RWPE1 (cell line): ENCODE measurements around the gene DFFB.

Source experiments
- CTCF ChIA-PET: fragments of 350-600 bp; sonication (Branson Sonifier 250); formaldehyde crosslinking; extraction: SDS; loops from one replicate; lab custom pipeline; 2021; lab: Yijun Ruan, JAX
- POLR2A ChIA-PET: fragments of 400-600 bp; formaldehyde crosslinking; extraction: SDS; loops from one replicate; lab custom pipeline; 2020; ENCODE audit warnings: antibody characterized with exemption; ENCODE audit not compliant: low non-redundant PET; lab: Yijun Ruan, JAX
- DNase-seq: peaks from one replicate; pipeline ENCODE4 v3.0.0; 2012; ENCODE audit warnings: low spot score
- H3K27ac ChIP-seq: fragments of 450-650 bp; 2 replicates; pipeline ENCODE4 v1.5.1; 2017
- TF ChIP-seq, protein P1 (sequence below): fragments of 450-650 bp; conservative IDR thresholded peaks from 2 replicates; pipeline ENCODE4 v1.5.1; 2017; ENCODE audit warnings: low read depth, mild to moderate bottlenecking

Gene DFFB

DNA sequence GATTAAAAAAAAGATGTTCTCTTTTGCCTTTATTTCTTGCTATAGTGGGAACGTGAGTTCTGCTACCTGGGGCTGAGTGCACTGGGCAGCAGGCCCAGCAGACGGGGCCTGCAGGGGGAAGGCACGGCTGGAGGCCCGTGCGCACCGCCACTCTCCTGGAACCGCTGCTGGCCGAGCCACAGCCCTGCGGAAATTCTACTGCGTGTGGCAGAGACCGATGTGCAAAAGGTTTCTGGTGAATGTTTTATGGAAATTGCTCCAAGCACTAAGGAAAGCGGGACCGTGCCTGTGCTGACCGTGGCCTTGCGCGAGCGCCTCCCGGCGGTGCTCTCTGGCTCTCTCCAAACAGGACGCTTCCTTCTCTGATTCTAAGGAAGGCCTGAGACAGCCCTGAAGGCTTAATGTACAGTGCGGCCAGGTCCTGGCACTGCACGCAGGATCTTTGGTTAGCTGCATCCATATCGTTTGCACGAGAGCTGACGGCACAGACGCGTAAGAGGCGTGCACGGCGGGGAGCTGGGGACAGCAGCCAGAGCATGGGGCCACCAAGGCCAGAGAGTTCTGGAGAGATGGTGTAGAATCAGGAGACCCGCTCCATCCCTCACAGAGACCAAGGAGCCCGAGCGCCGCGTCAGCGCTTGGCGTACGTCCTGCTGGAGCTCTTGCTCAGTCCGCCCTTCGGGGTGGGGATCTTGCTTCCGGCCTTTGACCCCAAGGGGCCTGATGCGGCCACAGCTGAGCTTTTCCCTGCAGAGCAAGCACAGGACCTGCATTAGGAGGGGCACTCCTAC is 42.3 kb upstream of the DFFB start:
- CTCF ChIA-PET, result no interaction called here
- DNase-seq, result no peak
- POLR2A ChIA-PET, result no interaction called here
- TF ChIP-seq, protein P1, sequence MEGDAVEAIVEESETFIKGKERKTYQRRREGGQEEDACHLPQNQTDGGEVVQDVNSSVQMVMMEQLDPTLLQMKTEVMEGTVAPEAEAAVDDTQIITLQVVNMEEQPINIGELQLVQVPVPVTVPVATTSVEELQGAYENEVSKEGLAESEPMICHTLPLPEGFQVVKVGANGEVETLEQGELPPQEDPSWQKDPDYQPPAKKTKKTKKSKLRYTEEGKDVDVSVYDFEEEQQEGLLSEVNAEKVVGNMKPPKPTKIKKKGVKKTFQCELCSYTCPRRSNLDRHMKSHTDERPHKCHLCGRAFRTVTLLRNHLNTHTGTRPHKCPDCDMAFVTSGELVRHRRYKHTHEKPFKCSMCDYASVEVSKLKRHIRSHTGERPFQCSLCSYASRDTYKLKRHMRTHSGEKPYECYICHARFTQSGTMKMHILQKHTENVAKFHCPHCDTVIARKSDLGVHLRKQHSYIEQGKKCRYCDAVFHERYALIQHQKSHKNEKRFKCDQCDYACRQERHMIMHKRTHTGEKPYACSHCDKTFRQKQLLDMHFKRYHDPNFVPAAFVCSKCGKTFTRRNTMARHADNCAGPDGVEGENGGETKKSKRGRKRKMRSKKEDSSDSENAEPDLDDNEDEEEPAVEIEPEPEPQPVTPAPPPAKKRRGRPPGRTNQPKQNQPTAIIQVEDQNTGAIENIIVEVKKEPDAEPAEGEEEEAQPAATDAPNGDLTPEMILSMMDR, result no peak
- no peak overlapping the region for H3K27ac ChIP-seq

- ChIA-PET POLR2A (no interaction called here), CTCF (no interaction called here)
- TF ChIP-seq, protein P1, result no peak
- H3K27ac ChIP-seq, result no peak overlapping the region
- no peak for DNase-seq
Observed at GRCh38 chr1:3816331-3817137, 40.7 kb upstream of the DFFB start.

DNA sequence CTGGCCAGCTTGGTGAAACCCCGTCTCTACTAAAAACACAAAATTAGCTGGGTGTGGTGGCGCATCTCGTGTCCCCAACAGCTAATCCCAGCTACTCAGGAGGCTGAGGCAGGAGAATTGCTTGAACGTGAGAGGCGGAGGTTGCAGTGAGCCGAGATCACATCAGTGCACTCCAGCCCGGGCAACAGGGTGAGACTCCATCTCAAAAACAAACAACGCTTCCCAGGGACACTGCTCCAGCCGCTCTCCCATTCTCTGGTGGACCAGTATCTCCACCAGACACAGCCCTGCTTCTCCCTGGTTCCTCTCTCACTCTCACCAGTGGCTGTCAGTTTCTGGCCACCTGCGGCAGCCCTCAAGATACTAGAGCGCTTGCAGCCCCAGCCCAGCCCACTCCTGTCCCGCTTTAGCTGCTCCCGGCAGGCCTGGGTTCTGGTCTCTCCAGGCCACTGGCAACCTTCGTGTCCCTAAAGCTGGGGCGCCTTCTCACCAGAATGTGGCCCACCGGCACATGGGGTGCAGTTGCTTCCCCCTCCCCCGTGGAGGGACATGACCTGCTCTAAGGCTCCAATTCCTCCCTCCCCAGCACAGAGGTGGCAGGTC is 40.0 kb upstream of the DFFB start:
- DNase-seq, result no peak
- TF ChIP-seq, protein P1, result no peak
- ChIA-PET POLR2A (no interaction called here), CTCF (no interaction called here)
- H3K27ac ChIP-seq, result no peak overlapping the region

GRCh38 chr1:3817821-3818597 is 39.3 kb upstream of the DFFB start:
- ChIA-PET POLR2A (no interaction called here), CTCF (no interaction called here)
- no peak overlapping the region for H3K27ac ChIP-seq
- TF ChIP-seq, protein P1, result no peak
- no peak for DNase-seq

GRCh38 chr1:3819771-3820200 is 37.5 kb upstream of the DFFB start:
- CTCF ChIA-PET, result no interaction called here

More at GRCh38 chr1:3819771-3820200, 37.5 kb upstream of the DFFB start:
- peak; percentile 26 for DNase-seq
- H3K27ac ChIP-seq, result peak overlapping the region; percentile 61
- POLR2A ChIA-PET, result no interaction called here
- TF ChIP-seq, protein P1, result no peak
